HS-27A (cell line): ENCODE measurements around the gene FAM240A.

Source experiments
- DNase-seq: peaks from one replicate; pipeline ENCODE4 v3.0.0-alpha.2; 2012; ENCODE audit warnings: low read depth, missing footprints

The FAM240A gene

DNA sequence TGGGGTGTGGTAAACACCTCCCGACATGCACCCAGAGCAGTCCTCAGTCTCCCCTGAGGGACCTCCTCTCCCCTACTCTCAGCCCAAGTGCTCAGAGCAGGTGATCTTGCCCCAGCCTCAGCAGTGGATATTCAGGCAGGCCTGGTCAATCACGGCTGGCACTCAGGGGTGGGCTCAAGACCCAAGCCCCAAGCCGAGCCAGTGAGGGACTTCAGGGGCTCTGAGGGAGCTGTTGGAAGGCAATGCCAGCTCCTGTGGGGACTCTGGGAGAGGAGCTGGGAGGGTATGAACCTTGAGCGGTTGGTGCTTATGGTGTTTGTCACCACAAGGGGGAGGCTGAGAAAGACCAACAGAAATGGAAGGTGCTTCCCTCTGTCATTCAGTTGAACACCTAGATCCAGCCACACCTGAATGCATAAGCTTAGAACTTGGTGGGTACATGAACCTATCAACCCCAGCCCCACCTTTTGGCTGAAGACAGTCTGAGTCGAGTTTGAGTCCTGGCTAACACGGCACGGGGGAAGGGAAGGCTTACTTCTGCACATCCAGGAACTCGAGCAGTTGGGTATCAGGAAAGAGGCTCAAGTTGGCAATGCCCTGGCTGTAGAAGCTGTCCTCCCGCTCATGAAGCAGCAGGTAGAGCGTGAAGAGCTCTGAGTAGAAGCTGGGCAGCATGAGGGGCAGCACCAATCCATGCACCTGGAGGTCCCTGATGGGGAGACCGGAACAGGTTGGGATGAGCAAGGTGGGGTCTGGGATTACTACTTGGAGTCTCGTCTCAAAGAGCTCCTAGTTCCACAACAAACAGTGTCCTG is 61.9 kb downstream of the FAM240A start:
- no peak for DNase-seq

GRCh38 chr3:46675426-46675825 is 63.1 kb downstream of the FAM240A start:
- DNase-seq: no peak
